H9 (cell line): Measurements from ENCODE around the gene PDE6D. TPM values are rescaled to one million over a fixed set of nuclear protein-coding genes. Genes with fewer than 3 reads are reported as not detected.
"Not testable (repeated sequence)": the region's sequence is repeated elsewhere in the genome, so short reads cannot be mapped to it uniquely, and the experiment has no call there.

Experiments used
- DNase-seq: peaks from one replicate; pipeline ENCODE4 v3.0.0-alpha.2; 2017
- H2AFZ ChIP-seq: one replicate; pipeline ENCODE4 v1.6.1; 2013; ENCODE audit warnings: mild to moderate bottlenecking, low read length, control low read depth, moderate library complexity
- H2AK5ac ChIP-seq: 2 replicates; pipeline ENCODE4 v1.6.1; 2013; ENCODE audit warnings: low read length, control low read depth, mixed read lengths; ENCODE audit not compliant: insufficient read length
- H2BK120ac ChIP-seq: one replicate; pipeline ENCODE4 v1.6.1; 2013; ENCODE audit warnings: low read depth, mild to moderate bottlenecking, low read length, control low read depth, inconsistent platforms; ENCODE audit not compliant: poor library complexity, severe bottlenecking
- H2BK12ac ChIP-seq: 2 replicates; pipeline ENCODE4 v1.6.1; 2013; ENCODE audit warnings: low read length, control low read depth, mixed read lengths, low read depth; ENCODE audit not compliant: insufficient read length
- H2BK15ac ChIP-seq: 2 replicates; pipeline ENCODE4 v1.6.1; 2013; ENCODE audit warnings: low read depth, low read length, control low read depth
- H2BK20ac ChIP-seq: one replicate; pipeline ENCODE4 v1.6.1; 2013; ENCODE audit warnings: low read depth, mild to moderate bottlenecking, low read length, control low read depth, inconsistent platforms; ENCODE audit not compliant: poor library complexity, severe bottlenecking
- H2BK5ac ChIP-seq: 2 replicates; pipeline ENCODE4 v1.6.1; 2013; ENCODE audit warnings: low read length, control low read depth, mixed read lengths; ENCODE audit not compliant: insufficient read length
- H3K14ac ChIP-seq: 2 replicates; pipeline ENCODE4 v1.6.1; 2013; ENCODE audit warnings: low read length, control low read depth; ENCODE audit not compliant: insufficient read depth
- H3K18ac ChIP-seq: 2 replicates; pipeline ENCODE4 v1.6.1; 2013; ENCODE audit warnings: low read depth, mild to moderate bottlenecking, mixed read lengths, low read length, control low read depth; ENCODE audit not compliant: insufficient read length
- H3K23ac ChIP-seq: 2 replicates; pipeline ENCODE4 v1.6.1; 2013; ENCODE audit warnings: low read length, control low read depth, mixed read lengths, low read depth; ENCODE audit not compliant: insufficient read length
- H3K23me2 ChIP-seq: 2 replicates; pipeline ENCODE4 v1.6.1; 2013; ENCODE audit warnings: low read depth, mild to moderate bottlenecking, mixed read lengths, low read length, control low read depth; ENCODE audit not compliant: insufficient read length, poor library complexity, severe bottlenecking
- H3K27ac ChIP-seq: 2 replicates; pipeline ENCODE4 v1.5.1; 2013; ENCODE audit warnings: low read length, control low read depth, mixed read lengths, low read depth; ENCODE audit not compliant: insufficient read length
- H3K27me3 ChIP-seq: 2 replicates; pipeline ENCODE4 v1.6.1; 2013; ENCODE audit warnings: low read length, control low read depth, inconsistent platforms; ENCODE audit not compliant: insufficient read depth
- H3K4ac ChIP-seq: 2 replicates; pipeline ENCODE4 v1.6.1; 2013; ENCODE audit warnings: low read depth, mild to moderate bottlenecking, control low read depth, inconsistent platforms, low read length, moderate library complexity
- H3K4me1 ChIP-seq: 2 replicates; pipeline ENCODE4 v1.6.1; 2013; ENCODE audit warnings: low read length, control low read depth, inconsistent platforms; ENCODE audit not compliant: insufficient read depth
- H3K4me2 ChIP-seq: 2 replicates; pipeline ENCODE4 v1.6.1; 2013; ENCODE audit warnings: low read length, control low read depth, mixed read lengths; ENCODE audit not compliant: insufficient read length, insufficient read depth
- H3K56ac ChIP-seq: 2 replicates; pipeline ENCODE4 v1.6.1; 2013; ENCODE audit warnings: low read depth, mild to moderate bottlenecking, mixed read lengths, low read length, control low read depth; ENCODE audit not compliant: insufficient read length
- H3K79me1 ChIP-seq: 2 replicates; pipeline ENCODE4 v1.6.1; 2013; ENCODE audit warnings: low read depth, mild to moderate bottlenecking, moderate library complexity, low read length, control low read depth, inconsistent platforms; ENCODE audit not compliant: insufficient read depth, poor library complexity, severe bottlenecking
- H3K79me2 ChIP-seq: 2 replicates; pipeline ENCODE4 v1.6.1; 2013; ENCODE audit warnings: low read length, control low read depth, inconsistent platforms; ENCODE audit not compliant: insufficient read depth
- H3K9ac ChIP-seq: 2 replicates; pipeline ENCODE4 v1.6.1; 2013; ENCODE audit warnings: low read length, control low read depth, mixed read lengths; ENCODE audit not compliant: insufficient read length; ENCODE audit errors: extremely low read depth
- H3K9me3 ChIP-seq: one replicate; pipeline ENCODE4 v1.6.1; 2013; ENCODE audit warnings: low read depth, low read length, inconsistent platforms; ENCODE audit not compliant: control insufficient read depth
- H3T11ph ChIP-seq: one replicate; pipeline ENCODE4 v1.6.1; 2013; ENCODE audit warnings: mild to moderate bottlenecking, low read length, control low read depth, inconsistent platforms
- H4K20me1 ChIP-seq: one replicate; pipeline ENCODE4 v1.6.1; 2013; ENCODE audit not compliant: control insufficient read depth, insufficient read length, insufficient read depth
- H4K5ac ChIP-seq: 2 replicates; pipeline ENCODE4 v1.6.1; 2013; ENCODE audit warnings: low read depth, mild to moderate bottlenecking, mixed read lengths, low read length, control low read depth; ENCODE audit not compliant: insufficient read length
- H4K8ac ChIP-seq: replicated peaks from 2 replicates; pipeline ENCODE4 v1.6.1; 2013; ENCODE audit warnings: low read length, control low read depth, mixed read lengths, low read depth; ENCODE audit not compliant: insufficient read length
- H4K91ac ChIP-seq: 2 replicates; pipeline ENCODE4 v1.6.1; 2013; ENCODE audit warnings: low read depth, mild to moderate bottlenecking, moderate library complexity, mixed read lengths, low read length, control low read depth; ENCODE audit not compliant: insufficient read length
- H3K27ac Mint-ChIP-seq, 3 experiments: 2 replicates in 2 of 3; 3 replicates in 1 of 3; pipeline ENCODE4 v1.8.0; 2020 to 2021; ENCODE audit warnings: mixed read lengths in 3 of 3, mild to moderate bottlenecking in 1 of 3, moderate library complexity in 1 of 3
- H3K27me3 Mint-ChIP-seq: 2 replicates; pipeline ENCODE4 v1.8.0; 2021; ENCODE audit warnings: low read depth, mild to moderate bottlenecking, moderate library complexity, mixed read lengths
- H3K36me3 Mint-ChIP-seq, 3 experiments: 2 replicates in 2 of 3; 3 replicates in 1 of 3; pipeline ENCODE4 v1.8.0; 2020 to 2021; ENCODE audit warnings: low read depth in 3 of 3, mixed read lengths in 3 of 3; ENCODE audit not compliant: insufficient read depth in 1 of 3
- H3K4me1 Mint-ChIP-seq, 2 experiments: 2 replicates each; pipeline ENCODE4 v1.8.0; 2020; ENCODE audit warnings: mixed read lengths in 2 of 2
- H3K4me3 Mint-ChIP-seq, 2 experiments: 2 replicates in 1 of 2; 3 replicates in 1 of 2; pipeline ENCODE4 v1.8.0; 2020 to 2021; ENCODE audit warnings: mild to moderate bottlenecking in 2 of 2, mixed read lengths in 2 of 2, moderate library complexity in 1 of 2
- H3K9me3 Mint-ChIP-seq, 2 experiments: 2 replicates in 1 of 2; 3 replicates in 1 of 2; pipeline ENCODE4 v1.8.0; 2020; ENCODE audit warnings: mild to moderate bottlenecking in 2 of 2, mixed read lengths in 2 of 2, moderate library complexity in 1 of 2
- CTCF ChIP-seq: fragments of 200-600 bp; sonication (generic); conservative IDR thresholded peaks from 3 replicates; pipeline ENCODE4 v1.8.0; 2021; ENCODE audit warnings: antibody characterized with exemption, mild to moderate bottlenecking
- WGBS: extraction: QIAGEN DNeasy Blood & Tissue Kit; methylation state at CpG from one replicate; pipeline ENCODE4 v1.1.7; 2013; ENCODE audit warnings: missing lambda C conversion rate, low lambda C conversion rate, mixed read lengths; ENCODE audit not compliant: insufficient read length; ENCODE audit errors: extremely low coverage; 5-methylcytosine and 5-hydroxymethylcytosine counted together
- total RNA-seq: library from RNA; stranded (reverse); gene quantifications from 2 replicates; pipeline ENCODE4 v1.2.1, GENCODE V29; 2021

Gene PDE6D
- total RNA-seq, 1 experiment from 2014 or later, result 33.7 TPM

GRCh38 chr2:231751042-231751815 is 29.9 kb downstream of the PDE6D start:
- Histone ChIP-seq H2AK5ac (no peak overlapping the region), H2AFZ (no peak overlapping the region), H3K23me2 (no peaks in the 10 kb centered on the region), H3K23ac (no peak overlapping the region), H4K5ac (no peak overlapping the region), H3K4me1 (no peaks in the 10 kb centered on the region), H3K14ac (no peak overlapping the region), H3K56ac (no peak overlapping the region), H3K4ac (no peak overlapping the region), H3K27me3 (no peaks in the 10 kb centered on the region), H4K20me1 (no peaks in the 10 kb centered on the region), H3K9me3 (no peaks in the 10 kb centered on the region), H3K9ac (no peak overlapping the region), H2BK5ac (no peak overlapping the region), H3K4me2 (no peak overlapping the region), H2BK20ac (no peak overlapping the region), H2BK15ac (no peak overlapping the region), H3K79me2 (no peaks in the 10 kb centered on the region), H4K8ac (no peak overlapping the region), H3K79me1 (no peaks in the 10 kb centered on the region), H3T11ph (no peak overlapping the region), H2BK120ac (no peak overlapping the region), H2BK12ac (no peak overlapping the region), H3K18ac (no peak overlapping the region), H4K91ac (no peak overlapping the region), H3K27ac (no peak overlapping the region)
- Mint-ChIP-seq H3K27ac (no peak overlapping the region), H3K4me3 (no peak overlapping the region), H3K36me3 (peaks cover 0 to 11% (median 0%) of the 10 kb centered on the region in 3 experiments; a peak in 2 of 7 replicates), H3K9me3 (no peaks in the 10 kb centered on the region), H3K4me1 (peaks cover 19 to 22% of the 10 kb centered on the region in 2 experiments), H3K27me3 (no peaks in the 10 kb centered on the region)
- no peak for DNase-seq
- no CpG with 5 or more reads among the region's 4 CpGs for WGBS
- TF ChIP-seq CTCF, result no peak

- not testable (repeated sequence) for H3K27ac Mint-ChIP-seq
These were observed 32.1 kb downstream of the PDE6D start for GRCh38 chr2:231749016-231749415.

More at GRCh38 chr2:231749016-231749415, 32.1 kb downstream of the PDE6D start:
- not testable (repeated sequence) for H3K14ac ChIP-seq, H3K27me3 ChIP-seq, H2BK15ac ChIP-seq, H3K9ac ChIP-seq, H3K27ac ChIP-seq, H3K56ac ChIP-seq, H3K79me2 ChIP-seq, H3K27me3 Mint-ChIP-seq, H3K4me2 ChIP-seq, H3K79me1 ChIP-seq, H2BK12ac ChIP-seq, H3K4ac ChIP-seq, H2BK120ac ChIP-seq, H2BK20ac ChIP-seq, H3K4me1 ChIP-seq, H3K18ac ChIP-seq, H4K8ac ChIP-seq, H4K20me1 ChIP-seq, H2BK5ac ChIP-seq, H3T11ph ChIP-seq, H2AFZ ChIP-seq, H3K9me3 Mint-ChIP-seq, H3K23me2 ChIP-seq, H3K9me3 ChIP-seq, H4K91ac ChIP-seq, H2AK5ac ChIP-seq, H3K23ac ChIP-seq, H3K4me3 Mint-ChIP-seq, H4K5ac ChIP-seq
- Mint-ChIP-seq H3K4me1 (peaks cover 31 to 36% of the 10 kb centered on the region in 2 experiments), H3K36me3 (peaks cover 0 to 11% (median 0%) of the 10 kb centered on the region in 3 experiments; a peak in 2 of 7 replicates)
- DNase-seq, result peak; percentile 51
- WGBS, result no CpG with 5 or more reads among the region's 10 CpGs
